OCI-LY3 (cell line): ENCODE results near the gene UNC50.

Experiments used
- EZH2phosphoT487 ChIP-seq: fragments of 200-600 bp; shearing (Covaris generic); IDR thresholded peaks from 2 replicates; pipeline ENCODE4 v1.6.1; 2018; ENCODE audit warnings: antibody characterized with exemption, mixed run types, low read depth
- TF ChIP-seq, protein P1 (sequence below): fragments of 200-600, 300-600 bp; sonication (generic); IDR thresholded peaks from 2 replicates; pipeline ENCODE4 v1.5.1; 2014; ENCODE audit warnings: antibody characterized with exemption, low read length, low read depth

DNA sequence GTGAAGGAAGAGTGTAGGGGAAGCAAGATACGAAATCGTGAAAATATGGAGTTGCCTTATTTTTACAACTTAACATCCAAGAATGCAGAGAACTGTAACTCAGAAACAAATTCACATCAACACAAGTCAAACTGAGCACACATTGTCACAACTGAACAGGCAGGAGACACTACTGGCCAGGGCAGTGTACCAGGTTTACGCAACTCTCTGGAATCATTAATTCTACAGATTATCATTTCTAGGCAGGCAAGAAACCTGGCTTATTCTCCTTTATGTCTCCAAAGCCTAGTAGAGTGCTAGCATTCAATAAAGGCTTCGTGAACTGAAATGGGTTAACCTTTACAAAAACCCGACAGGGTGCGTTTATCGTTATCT, 661 bp upstream of the UNC50 start:
- TF ChIP-seq, protein P1, sequence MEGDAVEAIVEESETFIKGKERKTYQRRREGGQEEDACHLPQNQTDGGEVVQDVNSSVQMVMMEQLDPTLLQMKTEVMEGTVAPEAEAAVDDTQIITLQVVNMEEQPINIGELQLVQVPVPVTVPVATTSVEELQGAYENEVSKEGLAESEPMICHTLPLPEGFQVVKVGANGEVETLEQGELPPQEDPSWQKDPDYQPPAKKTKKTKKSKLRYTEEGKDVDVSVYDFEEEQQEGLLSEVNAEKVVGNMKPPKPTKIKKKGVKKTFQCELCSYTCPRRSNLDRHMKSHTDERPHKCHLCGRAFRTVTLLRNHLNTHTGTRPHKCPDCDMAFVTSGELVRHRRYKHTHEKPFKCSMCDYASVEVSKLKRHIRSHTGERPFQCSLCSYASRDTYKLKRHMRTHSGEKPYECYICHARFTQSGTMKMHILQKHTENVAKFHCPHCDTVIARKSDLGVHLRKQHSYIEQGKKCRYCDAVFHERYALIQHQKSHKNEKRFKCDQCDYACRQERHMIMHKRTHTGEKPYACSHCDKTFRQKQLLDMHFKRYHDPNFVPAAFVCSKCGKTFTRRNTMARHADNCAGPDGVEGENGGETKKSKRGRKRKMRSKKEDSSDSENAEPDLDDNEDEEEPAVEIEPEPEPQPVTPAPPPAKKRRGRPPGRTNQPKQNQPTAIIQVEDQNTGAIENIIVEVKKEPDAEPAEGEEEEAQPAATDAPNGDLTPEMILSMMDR: no peak
- no peak for TF ChIP-seq EZH2phosphoT487
